ENCODE results near the gene SIRT3. TPM values are rescaled to one million over a fixed set of nuclear protein-coding genes. Genes with fewer than 3 reads are reported as not detected.

The SIRT3 gene
- total and polyA plus RNA-seq, 2 experiments from 2014 or later, result 14.9 to 15.5 TPM

- Histone ChIP-seq H3K36me3 (ENCODE audit: low read depth) (no peaks in the 10 kb centered on the region), H4K20me1 (ENCODE audit: insufficient read depth) (no peaks in the 10 kb centered on the region), H3K9me3 (ENCODE audit: low read depth) (no peaks in the 10 kb centered on the region), H3K27ac (no peak overlapping the region), H3K79me2 (ENCODE audit: insufficient read depth) (no peaks in the 10 kb centered on the region), H3F3A (ENCODE audit: insufficient read depth) (no peaks in the 10 kb centered on the region), H3K9ac (no peak overlapping the region), H3K4me2 (ENCODE audit: unreplicated experiment) (no peak overlapping the region), H2AFZ (no peak overlapping the region), H3K4me3 (no peak overlapping the region), H3K27me3 (replicated peaks; ENCODE audit: insufficient read depth) (peaks cover 42% of the 10 kb centered on the region), H3K4me1 (ENCODE audit: insufficient read depth) (no peaks in the 10 kb centered on the region), H3K9me2 (ENCODE audit: insufficient read depth) (no peaks in the 10 kb centered on the region)
- DNase-seq, result no peak
- 74 to 76% methylated on average over 22 to 24 of the region's 24 CpGs for WGBS, 2 experiments (ENCODE audit: low coverage in 1 of 2, low lambda C conversion rate in 2 of 2, missing lambda C conversion rate in 2 of 2)
- in situ Hi-C loops (cut with MboI), result no loop called here
- TF ChIP-seq EZH2 (IDR thresholded peaks at IDR 0.05; ENCODE audit: insufficient read depth, poor library complexity, severe bottlenecking), result no peak
- TF ChIP-seq EZH2phosphoT487 (IDR thresholded peaks at IDR 0.05; ENCODE audit: insufficient read depth, low read depth), result no peak
Observed at GRCh38 chr11:284105-285020, 48.2 kb upstream of the SIRT3 start.

GRCh38 chr11:283405-284104, 47.4 kb upstream of the SIRT3 start:
- H3K4me3 ChIP-seq, result no peak overlapping the region
- no peaks in the 10 kb centered on the region for H3K9me2 ChIP-seq (ENCODE audit: insufficient read depth)
- H3K4me1 ChIP-seq (ENCODE audit: insufficient read depth), result no peaks in the 10 kb centered on the region
- H3K27ac ChIP-seq, result no peak overlapping the region
- H3K4me2 ChIP-seq (ENCODE audit: unreplicated experiment), result no peak overlapping the region
- in situ Hi-C loops (cut with MboI), result no loop called here
- H3K36me3 ChIP-seq (ENCODE audit: low read depth), result no peaks in the 10 kb centered on the region
- 68 to 71% methylated on average over 18 to 23 of the region's 23 CpGs for WGBS, 2 experiments (ENCODE audit: low coverage in 1 of 2, low lambda C conversion rate in 2 of 2, missing lambda C conversion rate in 2 of 2)
- H4K20me1 ChIP-seq (ENCODE audit: insufficient read depth), result no peaks in the 10 kb centered on the region
- H3F3A ChIP-seq (ENCODE audit: insufficient read depth), result no peaks in the 10 kb centered on the region
- no peaks in the 10 kb centered on the region for H3K79me2 ChIP-seq (ENCODE audit: insufficient read depth)
- no peak overlapping the region for H2AFZ ChIP-seq
- DNase-seq, result no peak
- H3K9me3 ChIP-seq (ENCODE audit: low read depth), result no peaks in the 10 kb centered on the region
- peaks cover 48% of the 10 kb centered on the region for H3K27me3 ChIP-seq (replicated peaks; ENCODE audit: insufficient read depth)
- no peak overlapping the region for H3K9ac ChIP-seq
- TF ChIP-seq EZH2 (IDR thresholded peaks at IDR 0.05; ENCODE audit: insufficient read depth, poor library complexity, severe bottlenecking) (no peak), EZH2phosphoT487 (IDR thresholded peaks at IDR 0.05; ENCODE audit: insufficient read depth, low read depth) (no peak)

GRCh38 chr11:282630-283360, 46.7 kb upstream of the SIRT3 start:
- TF ChIP-seq EZH2 (IDR thresholded peaks at IDR 0.05; ENCODE audit: insufficient read depth, poor library complexity, severe bottlenecking), result no peak
- TF ChIP-seq EZH2phosphoT487 (IDR thresholded peaks at IDR 0.05; ENCODE audit: insufficient read depth, low read depth), result no peak
- H3K4me3 ChIP-seq, result no peak overlapping the region
- H3K9ac ChIP-seq, result no peak overlapping the region
- H2AFZ ChIP-seq, result no peak overlapping the region
- H3K27me3 ChIP-seq (replicated peaks; ENCODE audit: insufficient read depth), result peaks cover 56% of the 10 kb centered on the region
- H3K79me2 ChIP-seq (ENCODE audit: insufficient read depth), result no peaks in the 10 kb centered on the region
- H3K9me3 ChIP-seq (ENCODE audit: low read depth), result no peaks in the 10 kb centered on the region
- 39 to 46% methylated on average over 10 to 13 of the region's 13 CpGs for WGBS, 2 experiments (ENCODE audit: low coverage in 1 of 2, low lambda C conversion rate in 2 of 2, missing lambda C conversion rate in 2 of 2)
- H3K27ac ChIP-seq, result no peak overlapping the region
- DNase-seq, result no peak
- in situ Hi-C loops (cut with MboI), result no loop called here
- no peaks in the 10 kb centered on the region for H3K9me2 ChIP-seq (ENCODE audit: insufficient read depth)
- no peaks in the 10 kb centered on the region for H3F3A ChIP-seq (ENCODE audit: insufficient read depth)
- H3K4me1 ChIP-seq (ENCODE audit: insufficient read depth), result no peaks in the 10 kb centered on the region
- H3K4me2 ChIP-seq (ENCODE audit: unreplicated experiment), result no peak overlapping the region
- H4K20me1 ChIP-seq (ENCODE audit: insufficient read depth), result no peaks in the 10 kb centered on the region
- H3K36me3 ChIP-seq (ENCODE audit: low read depth), result no peaks in the 10 kb centered on the region

- 28 to 31% methylated on average over 4 of the region's 4 CpGs for WGBS, 2 experiments (ENCODE audit: low coverage in 1 of 2, low lambda C conversion rate in 2 of 2, missing lambda C conversion rate in 2 of 2)
- H3F3A ChIP-seq (ENCODE audit: insufficient read depth), result no peaks in the 10 kb centered on the region
- no peak overlapping the region for H3K4me2 ChIP-seq (ENCODE audit: unreplicated experiment)
- no peak overlapping the region for H3K4me3 ChIP-seq
- peaks cover 59% of the 10 kb centered on the region for H3K27me3 ChIP-seq (replicated peaks; ENCODE audit: insufficient read depth)
- H3K9me3 ChIP-seq (ENCODE audit: low read depth), result no peaks in the 10 kb centered on the region
- H3K4me1 ChIP-seq (ENCODE audit: insufficient read depth), result no peaks in the 10 kb centered on the region
- H2AFZ ChIP-seq, result no peak overlapping the region
- H4K20me1 ChIP-seq (ENCODE audit: insufficient read depth), result no peaks in the 10 kb centered on the region
- in situ Hi-C loops (cut with MboI), result no loop called here
- no peak for TF ChIP-seq EZH2phosphoT487 (IDR thresholded peaks at IDR 0.05; ENCODE audit: insufficient read depth, low read depth)
- no peak for TF ChIP-seq EZH2 (IDR thresholded peaks at IDR 0.05; ENCODE audit: insufficient read depth, poor library complexity, severe bottlenecking)
- DNase-seq, result no peak
- no peak overlapping the region for H3K9ac ChIP-seq
- no peak overlapping the region for H3K27ac ChIP-seq
- no peaks in the 10 kb centered on the region for H3K9me2 ChIP-seq (ENCODE audit: insufficient read depth)
- H3K79me2 ChIP-seq (ENCODE audit: insufficient read depth), result no peaks in the 10 kb centered on the region
- H3K36me3 ChIP-seq (ENCODE audit: low read depth), result no peaks in the 10 kb centered on the region
Observed at GRCh38 chr11:282171-282570, 46.0 kb upstream of the SIRT3 start.

Measured in GM23248 (cell line).